Activated T-cell treated with anti-CD3 and anti-CD28 coated beads, Interleukin-2, amount 50 U/mL, for 48 hours (primary cell): ENCODE data around the gene TUT4.

Experiments
- DNase-seq, 2 experiments: peaks; one replicate each; pipeline ENCODE4 v3.0.0-alpha.2; 2020

The TUT4 gene

DNA sequence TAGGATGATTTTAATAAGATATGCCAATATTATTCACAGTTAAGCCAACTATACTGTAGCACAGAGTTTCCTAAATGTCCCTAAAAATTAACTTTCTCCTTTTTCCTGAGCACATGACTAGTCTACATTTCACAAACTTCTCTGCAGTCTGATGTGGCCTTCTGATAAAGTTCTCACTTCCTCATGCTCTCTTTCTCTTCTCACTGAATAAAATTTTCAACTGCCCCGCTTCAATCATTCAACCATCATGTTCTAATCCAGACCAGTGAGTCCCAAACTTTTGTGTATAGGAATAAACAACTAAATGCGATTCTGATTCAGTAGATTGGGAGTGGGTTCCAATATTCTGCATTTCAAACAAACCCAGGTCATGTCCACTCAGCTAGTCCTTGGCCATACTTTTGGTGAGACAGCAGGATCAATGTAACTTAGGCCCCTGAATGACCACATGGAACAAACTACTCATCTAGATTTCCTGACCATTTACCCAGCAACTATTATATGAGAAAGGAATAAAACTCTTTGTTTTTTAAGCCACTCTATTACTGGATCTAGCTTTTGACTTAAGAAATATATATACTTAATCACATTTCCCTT, 20.1 kb downstream of the TUT4 start:
- DNase-seq, result no peak

DNA sequence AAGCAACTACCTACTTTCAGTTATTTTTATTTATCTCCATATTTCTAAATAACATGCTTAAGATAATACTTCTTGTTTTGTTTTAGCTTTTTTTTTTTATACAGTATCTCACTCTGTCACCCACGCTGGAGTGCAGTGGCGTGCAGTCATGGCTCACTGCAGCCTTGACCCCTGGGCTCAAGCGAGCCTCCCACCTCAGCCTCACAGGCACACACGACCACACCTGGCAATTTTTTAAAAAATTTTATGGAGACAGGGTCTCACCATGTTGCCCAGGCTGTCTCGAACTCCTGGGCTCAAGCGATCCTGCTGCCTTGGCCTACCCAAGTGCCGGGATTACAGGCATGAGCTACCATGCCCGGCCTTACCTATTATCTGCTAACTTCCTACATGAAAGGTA, 20.6 kb downstream of the TUT4 start:
- no peak for DNase-seq

DNA sequence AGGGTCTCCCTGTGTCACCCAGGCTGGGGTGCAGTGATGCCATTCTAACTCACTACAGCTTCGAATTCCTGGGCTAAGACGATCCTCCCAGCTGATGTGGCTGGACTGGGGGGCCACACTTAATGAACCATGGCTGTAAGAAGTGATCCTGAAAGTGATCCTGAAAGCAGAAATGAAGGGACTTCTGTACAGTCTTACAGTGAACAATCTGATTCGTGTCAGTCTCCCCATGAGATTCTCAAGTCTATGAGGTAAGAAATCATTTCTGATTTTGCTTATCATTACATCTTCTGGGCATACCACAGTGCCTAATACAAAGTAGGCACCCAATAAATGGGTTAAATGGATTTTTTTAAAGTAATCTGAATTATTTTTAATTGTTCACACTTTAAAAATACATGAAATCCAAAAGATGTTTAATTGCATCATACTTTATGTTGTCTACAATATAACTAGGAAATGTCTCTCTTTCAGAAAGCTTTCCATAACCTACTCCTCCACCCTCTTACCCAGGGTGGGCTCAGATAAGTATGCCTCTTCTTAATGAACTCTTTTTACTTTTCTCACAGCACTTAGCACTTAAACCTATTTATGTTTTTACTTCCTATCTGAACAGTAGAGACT, 21.5 kb downstream of the TUT4 start:
- DNase-seq, result no peak

DNA sequence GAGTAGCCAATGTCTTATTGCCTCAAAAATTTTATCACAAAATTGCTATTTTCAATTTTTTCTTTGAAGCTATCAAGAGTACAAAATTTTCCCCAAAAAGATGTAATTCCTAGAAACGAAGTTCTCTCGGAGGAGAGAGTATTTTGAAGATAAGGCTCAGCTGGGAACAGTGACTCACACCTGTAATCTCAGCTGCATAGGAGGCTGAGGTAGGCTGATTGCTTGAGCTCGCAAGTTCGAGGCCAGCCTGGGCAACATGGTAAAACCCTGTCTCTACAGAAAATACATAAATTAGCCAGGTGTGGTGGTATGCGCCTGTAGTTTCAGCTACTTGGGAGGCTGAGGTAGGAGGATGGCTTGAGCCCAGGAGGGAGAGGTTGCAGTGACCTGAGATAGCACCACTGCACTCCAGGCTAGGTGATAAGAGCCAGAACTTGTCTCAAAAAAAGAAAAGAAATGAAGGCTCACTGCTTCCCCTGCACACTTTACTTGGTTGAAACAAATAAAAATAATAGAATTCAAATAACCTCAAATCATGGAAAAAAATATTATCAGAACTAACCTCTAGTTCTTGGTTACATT, 22.2 kb downstream of the TUT4 start:
- DNase-seq, result no peak

DNA sequence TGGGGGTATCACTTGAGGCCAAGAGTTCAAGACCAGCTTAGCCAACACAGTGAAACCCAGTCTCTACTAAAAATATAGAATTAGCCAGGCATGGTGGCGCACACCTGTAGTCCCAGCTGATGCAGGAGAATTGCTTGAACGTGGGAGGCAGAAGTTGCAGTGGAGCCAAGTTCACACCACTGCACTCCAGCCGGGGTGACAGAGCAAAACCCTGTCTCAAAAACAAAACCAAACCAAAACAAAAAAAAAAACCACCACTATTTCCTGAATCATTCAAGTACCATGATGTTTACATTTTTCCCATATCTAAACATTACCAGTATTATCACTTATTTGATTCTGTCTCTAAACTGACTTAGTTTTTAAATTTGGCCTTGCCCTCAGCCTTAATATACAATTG, 29.5 kb downstream of the TUT4 start:
- DNase-seq, result no peak

DNA sequence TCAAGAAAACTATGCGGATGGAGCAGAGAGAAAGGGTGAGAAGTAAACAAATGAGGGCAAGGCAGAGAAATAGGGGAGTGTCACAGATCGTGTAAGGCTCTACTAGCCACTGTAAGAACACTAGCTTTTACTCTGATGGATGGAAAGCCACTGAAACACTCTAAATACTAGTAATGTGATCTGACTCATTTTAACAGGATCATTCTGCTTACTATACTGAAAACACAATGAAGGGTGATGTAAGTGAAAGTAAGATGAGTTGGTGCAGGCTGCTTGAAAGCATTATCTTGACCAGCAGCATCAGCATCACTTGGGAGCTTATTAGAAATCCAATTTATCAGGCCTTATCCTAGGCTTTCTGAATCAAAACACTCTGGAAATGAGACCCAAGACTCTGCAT, 32.7 kb downstream of the TUT4 start:
- DNase-seq, result no peak

DNA sequence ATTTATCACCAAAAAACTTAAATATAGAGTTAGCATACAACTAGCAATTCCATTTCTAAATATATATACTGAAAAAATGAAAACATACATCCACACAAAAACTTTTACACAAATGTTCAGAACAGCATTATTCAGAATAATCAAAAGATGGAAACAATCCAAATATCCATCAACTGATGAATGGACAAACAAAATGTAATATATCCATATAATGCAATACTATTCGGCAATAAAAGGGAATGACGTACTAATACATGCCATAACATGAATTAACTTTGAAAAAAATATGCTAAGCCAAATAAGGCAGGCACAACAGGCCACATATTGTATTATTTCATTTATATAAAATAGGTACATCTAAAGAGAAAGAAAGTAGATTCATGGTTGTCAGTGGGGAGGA, 33.9 kb downstream of the TUT4 start:
- no peak for DNase-seq

DNA sequence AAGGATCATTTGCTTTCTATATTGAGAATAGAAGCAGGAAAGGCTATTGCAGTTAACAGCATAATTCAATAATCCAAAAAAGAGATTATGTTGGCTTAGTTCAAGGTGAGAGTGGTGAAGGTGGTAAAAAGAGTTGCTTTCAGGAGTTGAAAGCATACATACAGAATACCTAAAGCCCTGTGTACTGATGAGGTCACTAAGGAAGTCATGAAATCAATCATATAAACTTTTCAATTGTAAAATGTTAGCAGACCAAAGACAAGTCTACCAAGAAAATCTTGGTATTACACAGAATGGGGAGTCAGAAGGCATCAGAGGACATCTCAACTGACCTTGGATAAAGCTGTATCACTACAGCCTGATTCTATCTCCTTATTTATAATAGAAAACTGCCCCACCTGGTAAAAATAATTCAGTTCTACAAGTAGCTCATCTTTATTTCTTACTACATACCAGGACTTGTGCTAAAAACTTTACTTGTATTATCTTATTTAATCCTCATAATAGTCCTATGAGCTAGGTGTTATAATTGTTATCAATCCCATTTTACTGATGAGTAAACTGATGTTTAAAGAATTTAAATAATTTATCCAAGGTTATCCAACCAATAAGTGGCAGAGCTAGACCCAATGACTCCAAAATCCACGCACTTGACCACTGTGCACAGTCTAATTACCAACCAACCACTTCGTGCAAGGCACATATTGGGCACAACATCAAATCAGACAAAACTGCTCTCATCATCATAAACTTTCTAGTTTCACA, 40.9 kb downstream of the TUT4 start:
- DNase-seq, result no peak

DNA sequence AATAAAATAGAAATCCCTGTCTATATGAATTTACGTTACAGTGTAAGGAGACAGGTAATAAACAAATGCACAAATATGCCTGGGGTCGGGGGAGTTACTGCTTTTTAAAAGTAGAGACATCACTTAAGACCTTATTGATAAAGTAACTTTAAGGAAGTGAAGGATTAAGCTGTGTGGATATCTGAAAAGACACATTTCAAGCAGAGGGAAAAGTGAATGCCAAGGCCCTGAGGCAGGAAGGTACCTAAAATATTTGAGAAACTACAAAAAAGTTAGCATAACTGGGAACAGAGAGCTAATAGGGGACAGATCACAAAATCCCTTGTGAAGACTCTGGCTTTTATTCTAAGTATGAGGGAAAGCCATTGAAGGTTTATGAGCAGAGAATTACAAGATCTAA, 41.5 kb downstream of the TUT4 start:
- DNase-seq, result no peak

DNA sequence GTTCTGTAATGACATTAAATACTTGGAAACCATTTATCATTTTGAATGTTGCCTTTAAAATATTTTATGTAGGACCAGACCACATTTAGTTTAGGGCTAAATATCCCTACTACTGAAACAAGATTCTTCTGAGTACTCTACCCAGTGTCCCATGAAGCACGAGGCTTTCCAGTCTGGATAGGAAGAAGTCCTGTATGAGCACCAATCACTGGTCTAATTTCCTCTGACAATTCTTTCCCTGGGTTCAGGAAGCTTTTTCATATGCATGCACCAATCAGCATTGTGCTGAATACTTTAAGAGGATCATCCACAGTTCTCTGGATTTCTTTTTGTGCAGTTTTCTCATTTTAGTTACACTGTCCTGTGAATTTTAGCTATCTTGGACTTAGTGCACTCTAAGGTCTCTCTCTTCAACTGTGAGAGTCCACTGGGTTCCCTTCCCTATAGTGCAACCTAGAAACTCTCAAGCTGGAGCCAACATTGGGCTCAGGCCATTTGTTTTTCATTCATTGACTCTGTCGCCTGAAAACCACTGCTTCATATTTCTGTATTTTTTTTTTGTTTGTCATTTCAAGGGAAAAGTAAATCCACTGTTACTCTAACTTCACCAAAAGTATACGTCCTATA, 45.9 kb downstream of the TUT4 start:
- DNase-seq, result no peak

DNA sequence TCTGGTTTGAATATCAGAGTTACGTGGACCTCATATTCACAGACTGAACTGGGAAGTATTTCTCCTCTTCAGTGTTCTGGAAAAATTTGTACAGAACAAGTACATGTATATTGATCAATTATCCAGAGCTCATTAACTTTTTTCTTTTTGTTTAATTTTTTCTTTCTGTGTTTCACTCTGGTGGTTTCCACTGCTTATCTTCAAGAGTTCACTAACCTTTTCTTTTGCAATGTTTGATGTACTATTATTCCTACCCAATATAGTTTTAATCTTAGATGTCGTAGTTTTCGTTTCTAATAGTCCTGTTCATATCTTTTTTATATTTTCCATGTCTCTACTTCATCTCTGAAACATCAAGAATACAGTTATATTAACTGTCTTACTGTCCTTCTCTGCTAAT, 46.5 kb downstream of the TUT4 start:
- DNase-seq, result no peak

DNA sequence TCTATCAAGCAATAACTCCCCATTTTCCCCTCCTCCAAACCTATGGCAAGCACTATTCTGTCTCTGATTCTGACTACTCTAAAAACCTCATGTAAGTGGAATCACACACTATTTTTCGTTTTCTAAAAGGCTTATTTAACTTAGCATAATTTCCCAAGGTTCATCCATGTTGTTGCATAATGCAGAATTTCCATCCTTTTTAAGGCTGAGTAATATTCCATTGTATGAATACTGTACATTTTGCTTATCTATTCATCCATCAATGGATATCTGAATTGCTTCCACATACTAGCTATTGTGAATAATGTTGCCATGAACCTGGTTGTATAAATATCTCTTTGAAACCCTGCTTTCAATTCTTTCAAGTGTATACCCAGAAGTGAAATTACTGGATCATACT, 48.2 kb downstream of the TUT4 start:
- DNase-seq, result no peak

DNA sequence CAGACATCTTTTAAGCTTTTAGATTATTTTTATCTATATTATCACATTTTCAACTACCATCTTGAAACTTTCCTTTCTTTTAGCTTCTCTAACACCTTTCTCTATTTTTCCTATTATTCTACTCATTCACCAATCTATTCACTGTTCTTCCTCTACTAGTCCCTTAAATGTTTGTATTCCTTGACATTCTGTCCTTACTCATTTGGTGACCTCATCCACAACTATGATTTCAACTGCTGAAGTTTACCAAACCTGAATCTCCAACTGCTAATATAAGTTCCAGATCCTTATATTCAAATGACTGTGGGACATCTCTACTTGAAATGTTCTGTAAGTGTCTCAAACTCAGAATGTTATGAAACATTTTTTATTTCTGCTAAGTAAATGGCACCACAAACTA, 49.2 kb downstream of the TUT4 start:
- no peak for DNase-seq

DNA sequence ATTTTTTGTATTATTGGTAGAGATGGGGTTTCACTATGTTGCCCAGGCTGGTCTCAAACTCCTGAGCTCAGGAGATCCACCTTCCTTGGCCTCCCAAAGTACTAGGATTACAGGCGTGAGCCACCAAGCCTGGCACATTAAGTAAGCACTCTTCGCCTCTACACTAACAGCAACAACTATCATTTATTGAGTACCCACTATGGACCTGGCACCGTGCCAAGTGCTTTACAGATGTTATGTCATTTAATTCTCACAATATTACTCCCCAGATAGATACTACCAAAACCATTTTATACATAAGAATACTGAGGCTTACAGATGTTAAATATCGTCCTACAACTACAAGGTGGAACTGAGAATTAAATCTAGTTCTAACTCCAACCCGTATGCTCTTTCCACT, 50.1 kb downstream of the TUT4 start:
- no peak for DNase-seq

DNA sequence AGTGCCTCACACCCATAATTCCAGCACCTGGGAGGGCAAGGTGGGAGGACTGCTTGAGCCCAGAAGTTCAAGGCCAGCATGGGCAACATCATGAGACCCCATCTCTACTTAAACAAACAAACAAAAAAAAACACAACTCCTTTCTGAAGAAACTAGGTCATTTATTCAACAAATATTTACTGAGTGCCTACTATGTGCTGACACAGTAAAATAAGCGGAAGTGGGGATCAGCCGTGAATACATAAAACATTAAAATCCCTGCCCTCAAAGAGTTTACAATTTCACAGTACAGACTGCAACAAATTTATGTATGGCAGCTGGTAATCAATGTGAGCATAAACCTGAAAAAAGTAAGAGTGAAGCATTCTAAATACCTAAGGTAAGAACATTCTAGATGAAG, 65.3 kb downstream of the TUT4 start:
- DNase-seq, result no peak

DNA sequence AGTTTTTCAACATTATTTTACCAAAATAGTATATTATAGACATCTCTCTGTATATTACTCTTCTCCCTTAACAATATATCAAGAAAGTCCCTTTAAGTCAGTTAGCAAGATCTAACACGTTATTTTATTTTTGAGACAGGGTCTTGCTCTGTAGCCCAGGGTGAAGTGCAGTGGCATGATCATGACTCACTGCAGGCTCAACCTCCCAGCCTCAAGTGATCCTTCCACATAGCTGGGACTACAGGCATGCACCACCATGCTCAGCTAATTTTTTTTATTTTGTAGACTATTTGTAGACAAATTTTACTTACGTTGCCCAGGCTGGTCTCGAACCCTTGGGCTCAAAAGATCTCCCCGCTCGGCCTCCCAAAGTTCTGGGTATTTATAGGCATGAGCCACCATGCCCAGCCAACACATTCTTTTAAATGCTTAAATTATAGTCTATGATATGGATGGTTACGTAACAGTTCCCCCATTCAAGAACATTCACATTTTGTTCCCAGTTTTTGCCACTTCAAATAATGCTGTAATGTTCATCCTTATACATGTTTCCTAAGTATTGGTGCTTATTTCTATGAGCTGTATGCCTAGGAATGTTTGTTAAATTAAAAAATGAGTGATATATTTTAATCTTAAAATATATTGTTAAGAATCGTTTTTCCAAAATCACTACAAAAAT, 70.4 kb downstream of the TUT4 start:
- no peak for DNase-seq

DNA sequence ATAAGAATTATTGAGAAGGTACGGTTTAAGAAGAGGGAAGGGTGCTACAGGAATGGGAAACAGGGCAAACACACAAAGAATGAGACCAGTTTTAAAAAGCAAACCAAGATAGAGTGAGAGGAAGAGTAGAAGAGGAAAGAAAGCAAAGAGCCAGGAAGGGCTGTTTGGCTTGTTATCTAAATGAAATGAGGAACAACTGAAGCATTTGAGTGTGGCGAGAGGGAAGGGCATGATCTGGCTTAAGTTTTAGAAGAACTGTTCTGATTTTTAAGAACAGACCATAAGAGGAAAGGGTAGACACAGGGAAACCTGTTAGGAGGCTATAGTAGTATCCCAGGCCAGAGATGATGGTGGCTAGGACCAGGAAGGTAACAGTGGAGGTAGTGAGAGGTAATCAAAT, 73.8 kb downstream of the TUT4 start:
- DNase-seq, result no peak

DNA sequence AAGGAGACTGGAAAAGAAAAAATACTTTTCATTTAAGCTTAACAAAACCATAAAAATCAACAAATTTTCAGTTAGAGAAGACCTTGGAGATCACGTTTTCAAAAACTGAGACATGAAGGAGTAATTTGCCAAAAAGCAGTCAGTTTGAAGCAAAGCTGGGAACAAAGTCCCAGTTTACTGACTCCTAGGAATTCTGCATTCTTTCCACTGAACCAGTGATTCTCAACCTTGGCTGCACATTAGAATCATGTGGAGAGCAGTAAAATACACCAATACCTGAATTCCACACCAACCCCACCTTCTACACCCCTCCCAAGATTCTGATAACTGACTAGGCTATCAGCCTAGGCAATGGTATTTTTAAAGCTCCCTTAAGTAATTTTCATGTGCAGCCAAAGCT, 75.0 kb downstream of the TUT4 start:
- DNase-seq, result no peak

DNA sequence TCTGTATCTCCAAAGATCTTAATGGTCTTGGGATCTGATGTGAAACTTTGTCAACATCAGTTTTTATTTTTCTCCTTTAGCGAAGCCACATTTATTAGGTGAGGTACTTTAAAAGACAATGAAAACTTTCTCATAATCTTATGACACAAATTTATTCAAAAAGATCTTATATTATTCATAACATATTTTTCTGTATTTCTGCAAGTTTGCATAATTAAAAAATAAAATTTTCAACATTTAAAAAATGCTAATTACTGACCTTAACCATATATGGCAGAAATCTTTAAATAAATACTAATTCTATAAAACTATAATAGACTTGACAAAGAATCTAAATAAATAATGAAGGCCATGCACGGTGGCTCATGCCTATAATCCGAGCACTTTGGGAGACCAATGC, 75.9 kb downstream of the TUT4 start:
- no peak for DNase-seq

DNA sequence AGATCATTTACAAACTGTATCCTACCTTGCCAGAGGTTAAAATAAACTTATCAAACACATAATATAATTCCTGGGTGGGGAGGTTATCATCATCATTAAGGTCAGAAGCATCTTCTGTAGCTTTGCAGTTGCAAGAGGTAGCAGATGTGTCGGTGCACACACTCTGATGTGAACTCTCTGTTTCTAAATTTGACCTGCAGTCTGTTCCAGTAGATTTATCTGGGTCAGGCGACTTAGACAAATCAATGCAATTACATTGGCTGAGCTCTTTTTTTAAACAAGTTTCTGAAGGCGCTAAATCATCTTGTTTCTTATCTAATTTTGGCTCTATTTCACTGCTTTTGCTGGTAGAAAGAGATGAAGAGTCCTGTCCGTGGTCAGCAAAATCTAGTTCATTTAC, 78.1 kb downstream of the TUT4 start:
- DNase-seq, result no peak

DNA sequence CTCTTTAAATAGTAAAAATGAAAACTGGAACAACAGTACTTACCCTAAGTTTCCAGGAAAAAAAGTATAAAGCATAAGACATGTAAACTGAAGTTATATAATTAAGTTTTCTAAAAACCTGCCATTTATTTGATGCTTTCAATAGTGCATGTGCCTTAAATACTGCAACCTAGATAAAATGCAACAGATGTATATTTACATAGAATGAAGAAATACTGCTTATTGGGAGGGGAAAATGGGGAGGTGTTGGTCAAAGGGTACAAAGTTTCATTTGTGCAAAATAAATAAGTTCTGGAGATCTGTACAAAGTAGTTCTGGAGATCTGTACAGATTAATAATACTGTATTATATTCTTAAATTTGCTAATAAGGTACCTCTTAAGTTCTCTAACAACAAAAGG, 79.9 kb downstream of the TUT4 start:
- no peak for DNase-seq

DNA sequence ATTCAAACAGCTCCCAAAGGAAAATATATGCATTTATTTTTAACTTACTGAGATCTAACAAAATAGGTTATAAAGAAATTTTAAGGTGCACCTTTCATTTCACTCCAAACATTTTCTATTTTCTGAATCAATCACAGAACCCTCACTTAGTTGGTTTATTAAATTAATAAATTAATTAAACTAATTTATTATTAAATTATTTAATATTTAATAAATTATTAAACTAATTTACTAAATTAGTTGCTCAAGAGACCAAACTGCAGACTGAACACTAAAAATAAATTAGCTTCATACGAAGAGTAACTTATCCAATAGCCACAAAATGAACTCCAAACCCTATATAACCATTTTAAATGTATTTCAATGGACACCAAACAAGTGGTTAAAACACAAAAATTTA, 80.5 kb downstream of the TUT4 start:
- DNase-seq, result no peak

DNA sequence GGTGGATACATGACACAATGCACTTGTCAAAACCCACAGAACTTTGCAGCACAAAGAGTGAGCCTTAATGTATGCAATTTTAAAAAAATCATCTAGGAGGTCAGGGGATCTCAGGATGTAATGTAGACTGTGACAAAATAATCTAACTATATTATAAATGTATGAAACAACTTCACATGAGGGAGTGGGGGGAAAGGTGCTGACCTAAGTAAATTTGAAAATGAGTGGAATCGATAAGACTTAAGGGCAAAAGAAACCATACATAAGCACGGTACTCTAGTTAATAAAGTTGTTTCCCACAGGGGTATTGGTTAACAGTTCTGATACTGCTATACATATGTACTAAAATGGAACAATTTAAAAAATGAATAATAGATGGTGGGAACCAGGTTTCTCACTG, 83.8 kb downstream of the TUT4 start:
- no peak for DNase-seq
